ENCODE data around the gene SUGP1.

SUGP1 gene

DNA sequence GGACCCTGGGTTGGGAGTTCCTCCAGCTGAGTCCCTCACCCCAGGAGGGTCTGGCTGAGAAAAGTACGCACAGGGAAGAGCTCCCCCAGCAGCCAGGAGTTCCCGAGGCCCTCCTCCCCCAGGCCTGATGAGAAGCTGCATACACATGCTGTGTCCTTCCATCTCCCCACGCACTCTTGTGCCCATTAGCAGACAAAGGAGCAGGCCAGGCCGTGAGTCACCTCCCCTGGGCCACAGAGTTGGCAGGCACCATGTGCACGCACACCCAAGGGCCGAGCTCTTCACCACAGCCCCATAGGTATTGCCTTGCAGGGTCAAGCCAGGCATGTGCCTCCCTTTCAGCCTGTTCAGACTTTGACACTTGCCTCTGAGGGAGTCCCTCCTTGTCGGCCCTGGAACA, 17.8 kb upstream of the SUGP1 start:
- DNase-seq = no peak

DNA sequence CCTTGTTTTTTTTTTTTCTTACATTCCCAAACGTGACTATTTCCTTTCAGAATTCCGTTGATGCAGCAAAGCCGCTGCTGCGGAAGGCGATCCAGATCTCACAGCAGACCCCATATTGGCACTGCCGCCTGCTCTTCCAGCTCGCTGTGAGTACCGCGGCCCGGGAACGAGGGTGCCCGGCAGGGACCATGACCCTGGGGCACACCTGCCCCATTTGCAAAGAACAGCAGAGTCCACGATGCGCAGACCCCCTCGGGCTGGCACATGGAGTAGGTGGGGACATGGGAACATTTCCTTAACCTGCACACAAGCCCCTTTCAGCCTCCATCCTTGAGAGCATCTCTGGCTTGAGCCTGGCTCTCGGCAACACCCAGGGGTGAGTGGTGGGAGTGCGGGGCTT, 16.8 kb upstream of the SUGP1 start:
- DNase-seq = no peak

DNA sequence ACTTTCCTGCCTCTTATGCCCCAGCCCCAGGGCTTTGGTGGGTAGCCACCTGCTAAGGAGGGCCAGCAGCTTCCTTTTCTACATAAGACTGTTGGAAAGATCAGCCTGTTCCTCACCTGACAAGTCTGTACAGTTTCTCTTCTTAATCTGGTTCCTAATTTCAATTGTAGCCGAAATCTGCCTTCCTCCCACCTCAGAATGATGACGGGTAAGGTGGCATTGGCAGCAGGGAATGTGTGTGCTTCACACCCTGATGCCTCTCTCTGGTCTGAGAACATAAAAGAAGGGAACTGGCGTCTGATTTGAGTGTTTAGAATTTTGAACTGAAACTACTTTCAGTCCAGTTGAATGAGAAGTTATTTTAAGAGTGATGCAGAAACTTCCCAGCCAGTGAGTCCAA, 16.3 kb upstream of the SUGP1 start:
- no peak for DNase-seq

DNA sequence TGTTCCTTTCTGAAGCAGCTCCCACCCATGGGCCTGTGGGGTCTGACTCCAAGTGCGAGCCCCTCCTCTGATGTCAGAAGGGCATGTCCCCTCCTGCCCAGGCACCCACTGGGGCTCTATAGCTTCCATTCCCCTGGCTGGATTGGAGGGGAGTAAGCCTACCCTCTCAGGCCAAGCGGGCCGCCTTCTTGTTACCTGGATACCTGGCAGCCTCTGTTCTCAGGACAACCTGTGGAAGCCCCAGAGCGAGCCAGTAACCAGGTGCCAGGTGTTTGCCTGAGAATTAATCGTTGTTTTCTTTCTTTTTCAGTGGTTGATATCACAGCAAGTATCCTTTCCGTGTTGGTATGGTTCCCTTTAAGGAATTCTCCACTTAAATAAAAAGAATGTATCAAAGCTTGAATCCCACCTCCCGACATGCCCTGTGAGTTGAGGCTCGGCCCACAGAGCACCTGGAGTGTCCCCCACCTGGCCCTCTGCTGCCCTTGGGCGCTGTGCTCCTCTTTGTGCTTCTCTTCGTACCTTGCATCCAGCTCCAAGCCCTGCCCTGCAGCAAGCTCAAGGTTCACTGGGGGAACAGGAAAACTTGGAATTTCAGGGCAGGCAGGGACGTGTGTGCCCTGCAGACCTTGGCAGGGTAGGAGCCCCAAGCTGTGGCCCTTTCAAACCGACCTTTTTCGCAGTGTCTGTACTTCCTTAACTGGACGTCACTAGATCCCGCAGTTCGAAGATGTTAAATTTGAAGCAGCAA, 15.3 kb upstream of the SUGP1 start:
- no peak for DNase-seq

DNA sequence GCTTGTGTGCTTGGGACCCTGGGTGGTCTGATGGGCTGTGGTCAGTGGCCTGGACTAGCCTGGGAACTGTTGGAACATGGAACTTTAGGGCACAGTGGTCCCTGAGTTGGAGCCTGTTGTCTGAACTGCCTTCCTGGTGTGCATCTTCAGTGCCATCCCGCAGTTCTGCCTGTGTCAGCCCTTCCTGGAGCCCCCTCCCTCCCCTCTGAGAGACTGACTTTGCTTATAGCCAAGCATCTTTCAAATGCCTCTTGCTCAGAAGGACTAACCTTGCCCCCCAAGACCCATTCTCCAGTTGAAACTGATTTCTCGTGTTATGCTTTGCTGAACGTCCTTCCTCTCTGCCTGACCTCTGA, 14.7 kb upstream of the SUGP1 start:
- no peak for DNase-seq

DNA sequence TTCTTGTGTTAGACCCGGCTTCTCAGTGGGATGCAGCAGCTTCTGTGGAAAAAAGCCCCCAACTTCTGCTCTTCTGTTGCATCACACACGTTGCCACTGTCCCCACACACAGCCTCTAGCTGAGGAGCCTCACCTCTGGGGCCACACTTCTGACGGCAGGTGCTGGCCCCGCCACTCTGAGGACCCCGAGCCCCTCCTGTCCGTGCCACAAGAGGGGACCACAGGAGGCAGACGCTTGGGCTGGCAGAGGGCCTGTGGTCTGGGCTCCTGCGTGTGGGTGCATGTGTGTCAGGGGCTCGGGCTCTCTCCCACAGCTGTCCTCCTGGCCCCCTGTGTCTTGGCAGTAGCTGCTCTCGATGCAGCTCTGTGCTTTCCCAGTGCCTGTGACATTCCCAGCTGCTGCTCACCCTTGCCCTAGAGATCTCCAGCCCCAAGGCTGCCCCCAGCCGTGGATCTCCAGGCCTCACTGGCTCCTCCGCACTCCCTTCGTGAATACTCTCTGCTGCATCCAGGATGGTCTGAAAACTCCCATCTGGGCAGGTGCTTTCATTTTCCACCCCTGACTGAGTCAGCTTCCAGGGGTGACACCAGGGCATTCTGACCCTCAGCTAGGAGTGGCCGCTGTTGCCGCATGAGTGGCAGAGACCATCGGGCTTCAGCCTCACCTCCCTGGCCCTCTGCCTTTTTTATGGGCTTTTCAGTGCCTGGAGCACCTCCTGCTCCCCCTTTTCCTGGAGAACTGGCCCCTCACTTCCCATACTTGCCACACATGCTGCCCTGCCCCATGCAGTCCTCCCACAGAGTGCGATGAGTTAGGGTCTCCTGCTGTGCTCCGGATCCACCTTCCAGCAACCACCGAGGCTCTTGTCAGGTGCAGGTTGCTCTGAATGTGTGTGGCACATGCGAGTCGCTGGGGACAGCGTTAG, 14.0 kb upstream of the SUGP1 start:
- no peak for DNase-seq

DNA sequence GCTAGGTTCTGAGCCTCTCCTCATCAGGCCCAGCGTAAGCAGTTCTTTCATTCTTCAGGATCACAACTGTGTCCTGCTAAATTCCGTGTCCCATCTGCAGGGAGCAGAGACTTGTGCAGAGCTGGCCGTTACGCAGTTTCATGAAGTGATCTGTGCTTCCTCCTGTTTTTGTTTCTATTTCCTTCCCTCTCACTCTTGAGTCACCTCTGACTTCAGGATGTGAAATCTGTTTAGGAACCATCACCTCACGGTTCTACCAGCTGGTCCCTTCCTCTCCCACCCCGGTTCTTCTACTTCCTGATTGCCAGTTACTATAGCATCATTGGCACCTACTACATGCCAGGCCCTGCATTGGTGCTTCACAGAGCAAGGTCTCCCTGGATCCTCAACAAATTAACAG, 8.8 kb upstream of the SUGP1 start:
- no peak for DNase-seq

DNA sequence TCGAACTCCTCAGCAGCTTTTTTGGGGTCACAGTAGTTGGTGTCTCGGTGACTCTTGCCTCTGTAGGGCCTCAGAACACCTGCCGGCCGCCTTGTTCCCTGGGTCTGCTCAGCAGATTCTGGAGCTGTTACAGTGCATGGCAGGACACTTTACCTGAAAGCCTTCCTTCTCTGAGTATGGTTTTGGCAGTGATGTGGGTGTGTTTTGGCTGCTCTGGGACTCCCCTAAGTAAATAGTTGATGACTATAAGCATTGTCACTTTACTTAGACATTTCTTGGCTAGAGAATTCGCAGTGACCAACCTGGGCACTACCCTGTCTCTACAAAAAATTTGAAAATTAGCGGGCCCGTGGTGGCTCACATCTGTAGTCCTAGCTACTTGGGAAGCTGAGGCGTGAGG, 7.4 kb upstream of the SUGP1 start:
- no peak for DNase-seq

DNA sequence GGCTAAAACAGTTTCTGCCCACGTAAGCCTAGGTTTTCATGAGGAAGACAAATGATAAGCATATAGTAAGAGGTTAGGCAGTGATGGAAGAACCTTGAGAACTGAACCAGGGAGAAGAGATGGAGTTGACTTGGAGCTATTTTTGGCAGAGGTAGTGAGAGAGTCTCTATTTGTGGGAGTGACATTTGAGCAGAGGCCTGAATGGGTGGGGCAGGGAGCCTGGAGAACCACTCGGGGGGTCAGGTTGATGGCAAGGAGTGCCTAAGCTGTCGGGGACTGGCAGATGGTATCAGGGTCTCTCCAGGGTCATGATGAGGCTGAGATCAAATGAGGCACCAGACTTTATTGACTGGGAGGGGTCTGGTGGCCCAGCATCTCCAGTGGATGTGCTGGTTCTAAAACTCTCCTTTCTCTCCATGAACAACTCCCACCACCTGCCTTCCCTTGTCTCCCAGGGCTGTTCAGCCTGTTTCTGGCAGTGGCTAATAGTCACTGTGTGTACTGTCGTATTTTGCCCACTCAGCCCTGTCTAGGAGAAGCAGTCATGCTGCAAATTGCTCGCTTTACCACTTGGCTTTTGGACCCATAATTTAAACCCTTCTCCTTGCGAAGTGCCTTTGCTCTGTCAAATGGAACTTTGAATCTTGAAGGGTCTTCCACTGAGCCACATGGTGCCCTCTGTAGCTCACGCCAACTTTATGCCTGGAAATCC, 3.9 kb upstream of the SUGP1 start:
- no peak for DNase-seq

DNA sequence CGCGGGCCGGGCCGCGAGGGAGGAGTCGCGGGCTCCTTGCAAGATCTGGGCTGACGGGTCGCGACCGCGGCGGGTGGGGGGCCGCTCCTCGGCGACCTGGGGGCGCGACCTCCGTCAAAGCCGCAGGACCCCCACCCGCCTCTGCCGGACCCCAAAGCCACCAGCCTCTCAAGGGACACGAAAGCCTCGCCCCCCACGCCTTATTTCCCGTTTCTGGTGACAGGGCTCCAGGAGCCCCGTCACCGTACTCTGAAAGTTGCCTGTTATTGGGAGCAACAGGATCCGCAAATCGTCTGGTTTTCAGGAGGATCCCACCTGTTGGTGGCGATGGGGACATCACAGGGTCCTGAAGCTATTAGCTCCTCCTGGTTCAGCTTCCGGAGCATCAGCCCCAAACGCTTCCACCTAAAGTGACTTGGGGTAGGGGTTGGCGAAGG, 850 bp upstream of the SUGP1 start:
- no peak for DNase-seq

DNA sequence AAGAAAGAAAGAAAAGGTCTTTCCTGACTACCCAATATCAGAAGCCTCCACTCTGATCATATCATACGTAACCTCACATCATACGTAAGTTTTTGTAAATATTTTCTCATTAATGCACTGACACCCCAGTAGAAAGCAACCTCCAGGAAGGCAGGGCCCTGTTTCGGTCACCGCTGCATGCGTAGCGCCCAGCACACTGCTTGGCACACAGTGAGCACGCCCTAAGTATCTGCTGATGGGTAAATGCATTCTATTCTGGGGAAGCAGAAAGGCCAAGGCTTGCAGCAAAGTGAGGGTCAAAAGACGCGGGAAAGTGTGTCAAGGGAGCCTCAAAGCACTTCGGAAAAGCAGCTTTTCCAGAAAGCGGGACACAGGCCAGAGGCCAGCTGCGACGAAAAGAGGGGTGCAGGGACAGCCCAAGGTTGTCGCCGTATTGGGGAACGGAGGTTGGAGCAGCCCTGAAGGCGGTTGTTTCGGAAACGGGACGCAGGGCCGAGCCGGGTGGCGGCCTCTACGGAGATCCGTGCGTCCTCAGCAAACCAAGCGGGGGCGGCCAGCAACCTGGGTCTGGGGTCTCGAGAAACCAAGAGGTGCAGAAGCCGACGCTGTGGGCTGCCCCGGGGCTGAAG, 463 bp downstream of the SUGP1 start:
- DNase-seq = no peak

DNA sequence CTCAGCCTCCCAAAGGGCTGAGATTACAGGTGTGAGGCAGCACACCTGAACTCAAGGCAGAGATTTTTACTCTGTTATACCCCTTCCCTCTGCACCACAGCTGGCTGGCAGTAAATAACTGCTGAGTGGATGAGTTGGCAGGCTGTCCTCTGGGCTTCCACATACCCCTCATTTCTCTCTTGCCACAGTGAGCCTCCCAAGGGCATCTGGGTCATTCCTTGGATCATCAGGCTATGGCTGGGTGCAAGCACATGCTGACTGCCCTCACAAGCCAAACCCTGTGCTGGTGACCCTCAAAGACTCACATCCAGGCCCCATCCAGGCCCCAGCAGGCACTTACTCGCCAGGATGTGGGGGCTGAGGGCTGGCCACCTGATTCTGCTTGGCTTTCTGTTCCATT, 4.2 kb downstream of the SUGP1 start:
- no peak for DNase-seq

DNA sequence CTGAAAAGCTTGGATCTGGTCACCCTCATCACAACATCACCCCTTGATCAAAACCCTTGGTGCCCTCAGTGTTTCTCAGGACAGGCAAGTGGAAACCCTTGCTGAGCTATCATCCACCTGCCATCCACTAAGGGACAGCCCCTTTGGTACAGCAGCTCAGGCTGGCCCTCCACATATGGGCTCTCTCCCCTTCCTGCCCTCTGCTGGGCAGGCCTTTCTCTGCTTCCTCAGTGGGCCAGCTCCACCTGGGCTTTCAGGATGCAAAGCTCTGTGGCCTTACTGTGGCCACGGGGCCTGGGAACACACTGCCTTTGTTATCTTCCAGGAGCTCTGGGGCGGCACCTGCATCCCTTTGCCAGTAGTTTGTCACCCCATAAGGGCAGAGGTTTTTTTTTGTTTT, 4.9 kb downstream of the SUGP1 start:
- DNase-seq = no peak

DNA sequence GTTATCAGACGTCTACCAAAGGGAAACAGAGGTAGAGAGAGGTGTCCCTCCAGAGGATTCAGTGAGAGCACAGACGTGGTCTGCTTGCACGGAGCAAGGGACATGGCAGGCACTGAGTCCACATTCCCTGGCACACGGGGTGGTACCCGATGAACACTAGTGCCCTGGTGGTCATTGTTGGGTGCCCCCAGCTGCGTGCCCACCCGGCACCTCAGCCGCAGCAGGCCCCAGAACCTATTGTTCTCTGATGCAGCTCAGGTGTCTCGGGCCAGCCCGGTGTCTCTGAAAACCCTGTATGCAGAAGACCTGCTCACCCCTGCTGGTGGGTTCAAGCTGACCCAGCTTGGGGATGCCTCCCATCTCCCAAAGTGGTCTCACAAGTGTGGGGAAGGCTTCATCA, 11.9 kb downstream of the SUGP1 start:
- DNase-seq = no peak

DNA sequence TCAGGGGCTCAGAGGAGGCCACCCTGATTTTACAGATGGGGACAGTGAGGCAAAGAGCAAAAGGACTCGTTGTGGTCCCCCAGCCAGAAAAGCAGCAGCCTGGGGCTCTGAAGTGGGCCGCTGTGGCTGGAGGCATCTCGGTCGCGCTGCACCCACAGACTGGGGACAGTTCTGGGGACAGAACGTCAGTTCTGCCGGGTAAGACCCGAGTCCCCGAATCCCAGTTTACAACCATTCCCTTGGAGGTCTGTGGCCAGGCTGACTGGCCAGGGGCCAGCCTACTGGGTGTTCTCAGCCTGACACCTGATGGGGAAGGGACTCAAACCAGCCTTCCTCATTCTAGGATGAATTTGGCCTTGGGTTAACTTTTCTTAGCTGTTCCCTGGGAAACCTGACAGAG, 14.1 kb downstream of the SUGP1 start:
- DNase-seq = no peak

DNA sequence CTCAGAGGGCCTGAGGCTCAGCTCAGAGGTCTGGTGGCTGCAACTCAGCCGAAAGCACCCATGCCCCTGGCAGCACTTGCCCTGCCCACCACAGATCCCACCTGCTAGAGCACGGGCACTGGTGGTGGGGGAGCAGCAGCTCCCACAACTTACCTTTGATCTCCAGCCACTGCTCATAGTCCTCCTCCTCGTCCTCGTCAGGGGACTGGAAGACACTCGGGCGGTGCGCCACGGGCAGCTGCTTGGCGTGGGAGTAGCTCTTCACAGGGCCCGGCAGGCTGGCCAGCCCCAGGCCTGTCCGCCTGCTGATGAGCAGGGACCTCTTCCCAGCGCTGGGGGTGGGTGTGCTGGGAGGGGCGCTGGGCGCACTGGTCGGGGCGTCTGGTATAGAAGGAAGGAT, 14.6 kb downstream of the SUGP1 start:
- DNase-seq = no peak

DNA sequence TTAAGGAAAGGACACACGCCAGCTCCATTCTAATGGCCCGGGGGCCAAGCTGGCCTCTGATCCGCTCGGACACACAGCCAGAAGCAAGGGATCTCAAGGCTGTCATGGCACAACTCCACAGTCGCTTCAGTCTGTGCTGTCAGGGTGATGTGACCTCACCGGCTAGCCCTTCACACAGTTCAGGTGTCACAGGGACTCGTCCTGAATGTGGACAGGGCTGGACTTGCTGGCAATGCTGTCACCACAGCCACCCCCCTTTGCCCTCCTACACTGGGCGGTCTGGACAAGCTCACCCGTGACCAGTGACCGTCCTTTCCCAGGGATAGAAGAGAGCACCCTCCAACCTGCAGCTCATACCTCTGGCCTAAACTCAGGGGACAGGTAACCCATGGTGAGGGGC, 15.2 kb downstream of the SUGP1 start:
- DNase-seq = no peak

DNA sequence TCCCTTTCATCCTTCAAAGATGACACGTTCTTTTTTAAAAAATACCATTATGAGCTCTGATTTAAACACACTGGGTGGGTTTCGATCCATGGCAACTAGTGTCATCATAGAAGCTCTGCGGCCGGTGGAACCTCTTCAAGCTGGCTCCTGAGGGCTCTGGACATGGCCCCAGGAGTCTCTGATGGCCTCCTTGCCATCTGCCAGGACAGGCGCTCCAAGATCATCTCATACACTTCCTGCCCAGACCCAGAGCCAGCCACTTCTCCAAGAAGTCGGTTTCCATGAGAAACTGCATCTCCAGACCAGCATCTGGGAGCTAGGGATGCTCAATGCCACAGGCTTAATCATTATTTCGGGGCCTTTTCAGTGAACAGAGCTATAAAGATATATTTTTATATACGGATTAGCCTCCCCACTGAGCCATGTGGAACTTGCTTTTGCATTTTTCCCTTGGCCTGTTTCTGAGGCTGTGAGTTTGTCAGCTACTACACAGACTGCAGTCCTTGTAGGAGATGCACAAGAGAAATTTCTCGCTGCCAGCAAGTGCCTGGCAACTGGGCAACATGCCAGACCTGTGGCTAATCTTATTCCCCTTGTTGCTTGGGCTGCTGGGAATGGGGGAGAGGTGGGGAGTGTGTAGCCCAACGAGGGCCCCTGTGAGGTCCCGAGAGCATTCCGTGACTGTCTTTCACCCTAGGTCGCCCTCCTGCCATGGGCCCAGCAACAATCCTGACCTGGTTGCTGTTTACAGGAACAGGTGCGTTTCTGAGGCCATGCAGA, 15.9 kb downstream of the SUGP1 start:
- DNase-seq = no peak

DNA sequence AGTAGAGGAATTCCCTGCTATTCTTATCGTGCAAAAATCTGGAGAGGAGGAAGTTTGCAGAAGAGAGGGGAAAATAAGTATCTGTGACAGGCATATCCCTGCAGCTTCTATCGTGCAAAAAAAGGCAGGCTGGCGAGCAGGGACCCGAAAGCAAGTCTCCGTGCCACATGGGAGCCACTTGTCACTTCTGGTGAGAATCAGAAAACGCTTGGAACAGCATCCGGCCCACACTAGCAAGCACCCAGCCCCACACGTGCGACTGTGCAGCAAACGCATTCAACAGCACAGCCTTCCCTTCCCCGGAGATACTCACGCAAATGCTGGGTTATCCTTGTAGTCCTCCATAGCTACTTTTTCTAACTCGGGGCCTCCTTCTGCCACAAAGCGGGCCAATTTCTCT, 16.9 kb downstream of the SUGP1 start:
- no peak for DNase-seq

DNA sequence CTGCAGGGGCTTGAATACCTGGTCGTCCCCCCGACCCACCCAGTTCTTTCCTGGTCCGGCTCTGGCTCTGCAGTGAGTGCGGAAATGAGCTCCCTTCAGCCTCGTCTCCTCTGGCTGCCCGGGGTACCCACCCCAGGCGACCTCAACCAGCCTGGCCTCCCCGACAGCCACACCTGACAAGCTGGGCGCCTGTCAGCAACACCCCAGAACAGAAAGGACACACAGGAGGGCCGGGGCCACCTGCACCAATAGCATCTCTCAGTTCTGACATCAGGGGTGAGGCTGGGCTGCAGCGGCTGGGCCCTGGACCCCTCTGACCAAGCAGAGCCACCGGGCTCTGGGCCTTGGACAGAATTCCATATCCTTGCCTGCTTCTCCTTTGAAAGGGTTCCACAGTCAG, 19.7 kb downstream of the SUGP1 start:
- DNase-seq = no peak

DNA sequence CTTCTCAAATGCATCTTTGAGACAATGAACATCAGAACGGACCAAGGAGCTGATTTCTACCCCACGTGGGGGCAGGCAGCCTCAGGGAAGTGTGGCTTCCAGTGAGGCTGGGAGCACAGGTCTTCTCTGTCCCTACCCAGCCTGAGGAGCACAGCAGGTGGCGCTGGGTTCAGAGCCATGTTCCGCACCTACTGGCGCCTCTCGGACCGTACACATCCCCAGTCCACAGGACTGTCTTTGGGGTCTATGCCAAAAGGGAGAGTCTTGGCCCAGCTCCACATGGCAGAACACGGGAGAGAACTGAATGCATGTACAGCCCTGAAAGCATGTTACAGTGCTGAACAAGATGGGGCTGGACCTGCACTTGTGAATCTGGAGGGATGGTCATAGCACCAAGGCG, 22.6 kb downstream of the SUGP1 start:
- DNase-seq = no peak

DNA sequence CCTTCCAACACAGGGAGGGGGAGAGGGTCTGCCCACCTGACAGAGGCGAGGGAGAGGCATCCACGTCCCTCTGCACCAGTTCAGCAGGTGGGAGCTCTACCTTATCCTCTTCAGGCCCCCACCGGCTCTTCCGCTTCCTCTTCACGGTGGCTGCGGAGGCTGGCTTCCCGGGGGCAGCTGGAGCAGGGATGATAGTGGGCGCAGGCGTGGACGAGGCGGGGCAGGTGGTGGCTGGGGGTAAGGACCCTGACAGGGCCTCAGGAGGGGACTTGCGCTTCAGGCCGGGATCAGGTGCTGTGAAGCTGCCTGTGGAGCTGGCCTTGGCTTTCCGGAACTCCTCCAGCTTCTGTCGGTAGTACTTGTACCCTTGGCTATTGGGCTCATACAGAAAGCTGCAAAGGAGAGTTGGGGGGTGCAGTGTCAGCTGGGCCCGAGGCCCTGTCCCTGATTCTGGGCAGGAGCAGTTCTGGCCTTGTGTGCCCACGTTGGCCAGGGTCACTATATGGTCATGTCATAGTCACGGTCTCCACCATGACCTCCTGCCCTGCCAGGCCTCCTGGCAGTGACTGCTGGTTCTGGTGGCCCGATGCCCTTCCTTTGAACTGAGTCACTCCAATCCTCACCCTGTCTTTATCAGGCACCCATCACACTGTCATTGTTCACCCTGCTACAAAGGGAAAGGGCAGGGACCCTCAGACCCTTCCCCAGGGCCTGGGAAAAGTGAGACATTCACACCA, 23.2 kb downstream of the SUGP1 start:
- DNase-seq = no peak
